SK-N-SH treated with all-trans-retinoic acid at 6 μM for 48 hours (cell line): ENCODE measurements around the gene WFIKKN2.

Experiments
- ATAC-seq: fragments of 200-7000 bp; cut with Tn5 transposase; 3 replicates; pipeline ENCODE4 v1.9.1; 2020; ENCODE audit warnings: mild to moderate bottlenecking, moderate library complexity
- ARNTL ChIP-seq: fragments of 450-650 bp; formaldehyde crosslinking; IDR thresholded peaks from 2 replicates; pipeline ENCODE4 v1.5.0; 2020; ENCODE audit warnings: low read depth, mild to moderate bottlenecking, moderate library complexity, borderline replicate concordance
- GLIS3 ChIP-seq: fragments of 250-450 bp; sonication (Bioruptor Pico); IDR thresholded peaks from 2 replicates; pipeline ENCODE4 v1.5.0; 2020; ENCODE audit warnings: mild to moderate bottlenecking, moderate library complexity
- OSR1 ChIP-seq: fragments of 250-450 bp; sonication (Bioruptor Pico); IDR thresholded peaks from 2 replicates; pipeline ENCODE4 v1.8.0; 2022; ENCODE audit warnings: moderate library complexity, mild to moderate bottlenecking, inconsistent platforms
- SNAI2 ChIP-seq: fragments of 250-450 bp; sonication (Bioruptor Pico); IDR thresholded peaks from 2 replicates; pipeline ENCODE4 v1.5.0; 2020; ENCODE audit warnings: mild to moderate bottlenecking, moderate library complexity
- TCF4 ChIP-seq: fragments of 250-450 bp; sonication (Bioruptor Pico); IDR thresholded peaks from 2 replicates; pipeline ENCODE4 v1.8.0; 2021; ENCODE audit warnings: mild to moderate bottlenecking, moderate library complexity, borderline replicate concordance
- ZNF70 ChIP-seq: fragments of 450-650 bp; formaldehyde crosslinking; IDR thresholded peaks from 2 replicates; pipeline ENCODE4 v1.5.0; 2020; ENCODE audit warnings: mild to moderate bottlenecking, moderate library complexity
- TF ChIP-seq, protein P1 (sequence below): fragments of 250-450 bp; sonication (Bioruptor Pico); IDR thresholded peaks from 2 replicates; pipeline ENCODE4 v1.5.1; 2021; ENCODE audit warnings: mild to moderate bottlenecking, moderate library complexity
- TF ChIP-seq, protein P2 (sequence below): fragments of 250-450 bp; sonication (Bioruptor Pico); IDR thresholded peaks from 2 replicates; pipeline ENCODE4 v1.8.0; 2020; ENCODE audit warnings: mild to moderate bottlenecking, moderate library complexity, borderline replicate concordance
- TF ChIP-seq, protein P3 (sequence below): fragments of 250-450 bp; sonication (Bioruptor Pico); IDR thresholded peaks from 2 replicates; pipeline ENCODE4 v1.5.1; 2020; ENCODE audit warnings: low read depth, mild to moderate bottlenecking, moderate library complexity
- TF ChIP-seq, protein P4 (sequence below): fragments of 250-450 bp; sonication (Bioruptor Pico); IDR thresholded peaks from 2 replicates; pipeline ENCODE4 v1.8.0; 2021; ENCODE audit warnings: low read depth, mild to moderate bottlenecking, moderate library complexity, borderline replicate concordance

Gene WFIKKN2

DNA sequence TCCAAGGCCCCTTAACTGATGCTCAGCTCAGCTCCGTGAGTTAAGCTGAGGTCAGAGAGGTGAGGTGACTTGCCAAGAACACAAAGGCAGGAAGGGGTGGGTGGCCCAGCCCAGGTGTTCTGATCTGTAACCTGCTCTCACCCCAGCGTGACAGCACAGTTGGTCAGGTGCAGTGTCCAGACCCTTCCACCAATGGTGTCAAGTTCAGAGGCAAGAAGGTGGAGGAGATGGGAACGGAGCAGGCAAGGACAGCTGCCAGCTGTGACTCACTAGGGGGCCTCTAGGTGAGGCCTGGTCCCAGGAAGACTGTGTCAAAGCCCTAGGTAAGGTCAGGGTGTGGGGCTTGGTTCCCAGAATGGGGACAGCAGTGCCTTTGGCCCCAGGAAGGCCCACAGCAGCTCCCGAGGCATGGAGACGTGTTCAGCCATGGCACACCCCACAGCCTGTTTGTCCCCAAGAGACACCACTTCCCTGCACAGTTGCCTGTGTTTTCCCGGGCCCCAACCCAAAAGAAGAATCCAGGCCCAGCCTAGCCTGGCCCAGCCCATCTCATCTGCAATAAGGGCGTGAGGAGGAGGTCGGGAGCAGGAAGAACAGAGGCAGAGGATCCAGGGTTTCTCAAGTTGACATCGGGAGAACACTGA lies 7.2 kb downstream of the WFIKKN2 start:
- TF ChIP-seq OSR1 (CRISPR knock-in tag) (no peak), SNAI2 (no peak), GLIS3 (CRISPR knock-in tag) (no peak), ARNTL (CRISPR knock-in tag) (no peak)
- TF ChIP-seq, protein P1, sequence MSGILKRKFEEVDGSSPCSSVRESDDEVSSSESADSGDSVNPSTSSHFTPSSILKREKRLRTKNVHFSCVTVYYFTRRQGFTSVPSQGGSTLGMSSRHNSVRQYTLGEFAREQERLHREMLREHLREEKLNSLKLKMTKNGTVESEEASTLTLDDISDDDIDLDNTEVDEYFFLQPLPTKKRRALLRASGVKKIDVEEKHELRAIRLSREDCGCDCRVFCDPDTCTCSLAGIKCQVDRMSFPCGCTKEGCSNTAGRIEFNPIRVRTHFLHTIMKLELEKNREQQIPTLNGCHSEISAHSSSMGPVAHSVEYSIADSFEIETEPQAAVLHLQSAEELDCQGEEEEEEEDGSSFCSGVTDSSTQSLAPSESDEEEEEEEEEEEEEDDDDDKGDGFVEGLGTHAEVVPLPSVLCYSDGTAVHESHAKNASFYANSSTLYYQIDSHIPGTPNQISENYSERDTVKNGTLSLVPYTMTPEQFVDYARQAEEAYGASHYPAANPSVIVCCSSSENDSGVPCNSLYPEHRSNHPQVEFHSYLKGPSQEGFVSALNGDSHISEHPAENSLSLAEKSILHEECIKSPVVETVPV (CRISPR knock-in tag) = no peak
- TF ChIP-seq, protein P2, sequence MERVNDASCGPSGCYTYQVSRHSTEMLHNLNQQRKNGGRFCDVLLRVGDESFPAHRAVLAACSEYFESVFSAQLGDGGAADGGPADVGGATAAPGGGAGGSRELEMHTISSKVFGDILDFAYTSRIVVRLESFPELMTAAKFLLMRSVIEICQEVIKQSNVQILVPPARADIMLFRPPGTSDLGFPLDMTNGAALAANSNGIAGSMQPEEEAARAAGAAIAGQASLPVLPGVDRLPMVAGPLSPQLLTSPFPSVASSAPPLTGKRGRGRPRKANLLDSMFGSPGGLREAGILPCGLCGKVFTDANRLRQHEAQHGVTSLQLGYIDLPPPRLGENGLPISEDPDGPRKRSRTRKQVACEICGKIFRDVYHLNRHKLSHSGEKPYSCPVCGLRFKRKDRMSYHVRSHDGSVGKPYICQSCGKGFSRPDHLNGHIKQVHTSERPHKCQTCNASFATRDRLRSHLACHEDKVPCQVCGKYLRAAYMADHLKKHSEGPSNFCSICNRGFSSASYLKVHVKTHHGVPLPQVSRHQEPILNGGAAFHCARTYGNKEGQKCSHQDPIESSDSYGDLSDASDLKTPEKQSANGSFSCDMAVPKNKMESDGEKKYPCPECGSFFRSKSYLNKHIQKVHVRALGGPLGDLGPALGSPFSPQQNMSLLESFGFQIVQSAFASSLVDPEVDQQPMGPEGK (CRISPR knock-in tag) = no peak
- TF ChIP-seq, protein P3, sequence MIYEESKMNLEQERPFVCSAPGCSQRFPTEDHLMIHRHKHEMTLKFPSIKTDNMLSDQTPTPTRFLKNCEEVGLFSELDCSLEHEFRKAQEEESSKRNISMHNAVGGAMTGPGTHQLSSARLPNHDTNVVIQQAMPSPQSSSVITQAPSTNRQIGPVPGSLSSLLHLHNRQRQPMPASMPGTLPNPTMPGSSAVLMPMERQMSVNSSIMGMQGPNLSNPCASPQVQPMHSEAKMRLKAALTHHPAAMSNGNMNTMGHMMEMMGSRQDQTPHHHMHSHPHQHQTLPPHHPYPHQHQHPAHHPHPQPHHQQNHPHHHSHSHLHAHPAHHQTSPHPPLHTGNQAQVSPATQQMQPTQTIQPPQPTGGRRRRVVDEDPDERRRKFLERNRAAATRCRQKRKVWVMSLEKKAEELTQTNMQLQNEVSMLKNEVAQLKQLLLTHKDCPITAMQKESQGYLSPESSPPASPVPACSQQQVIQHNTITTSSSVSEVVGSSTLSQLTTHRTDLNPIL (CRISPR knock-in tag) = no peak
- ATAC-seq = no peak

DNA sequence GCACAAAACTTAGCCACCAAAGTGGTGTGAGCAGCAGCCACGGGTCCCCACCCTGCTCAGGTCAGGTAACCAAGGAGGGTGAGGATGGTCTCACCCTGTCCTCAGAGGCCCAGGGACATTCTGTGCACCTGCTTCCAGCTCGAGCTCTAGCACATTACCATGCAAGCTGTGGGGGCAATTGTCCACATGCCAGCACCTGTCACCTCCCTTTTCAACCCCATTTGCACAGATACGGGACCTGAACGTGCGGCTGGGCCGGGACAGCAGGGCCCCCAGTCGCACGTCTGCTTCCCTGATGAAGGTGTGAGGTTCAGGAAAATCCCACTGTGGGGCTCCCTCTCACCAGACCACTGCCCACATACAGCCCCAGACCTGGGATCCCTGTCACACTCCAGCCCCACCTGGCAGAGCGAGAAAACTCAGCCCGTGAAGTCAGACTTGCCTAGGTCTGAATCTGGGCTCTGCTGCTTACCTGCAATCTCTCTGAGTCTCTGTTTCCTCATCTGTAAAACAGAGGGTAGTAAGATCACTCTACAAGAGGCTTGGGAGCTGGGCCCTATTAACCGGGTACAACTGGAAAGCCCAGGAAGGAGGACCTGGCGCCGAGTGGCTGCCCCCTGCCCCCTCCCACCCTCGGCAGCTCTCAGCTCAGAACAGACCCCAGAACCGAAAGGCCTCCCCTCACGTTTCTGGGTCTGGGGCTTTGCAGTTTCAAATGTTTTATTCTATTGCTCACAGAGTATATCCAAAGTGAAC lies 7.9 kb downstream of the WFIKKN2 start:
- TF ChIP-seq, protein P1 (CRISPR knock-in tag) = no peak
- no peak for TF ChIP-seq TCF4 (CRISPR knock-in tag)
- TF ChIP-seq, protein P4, sequence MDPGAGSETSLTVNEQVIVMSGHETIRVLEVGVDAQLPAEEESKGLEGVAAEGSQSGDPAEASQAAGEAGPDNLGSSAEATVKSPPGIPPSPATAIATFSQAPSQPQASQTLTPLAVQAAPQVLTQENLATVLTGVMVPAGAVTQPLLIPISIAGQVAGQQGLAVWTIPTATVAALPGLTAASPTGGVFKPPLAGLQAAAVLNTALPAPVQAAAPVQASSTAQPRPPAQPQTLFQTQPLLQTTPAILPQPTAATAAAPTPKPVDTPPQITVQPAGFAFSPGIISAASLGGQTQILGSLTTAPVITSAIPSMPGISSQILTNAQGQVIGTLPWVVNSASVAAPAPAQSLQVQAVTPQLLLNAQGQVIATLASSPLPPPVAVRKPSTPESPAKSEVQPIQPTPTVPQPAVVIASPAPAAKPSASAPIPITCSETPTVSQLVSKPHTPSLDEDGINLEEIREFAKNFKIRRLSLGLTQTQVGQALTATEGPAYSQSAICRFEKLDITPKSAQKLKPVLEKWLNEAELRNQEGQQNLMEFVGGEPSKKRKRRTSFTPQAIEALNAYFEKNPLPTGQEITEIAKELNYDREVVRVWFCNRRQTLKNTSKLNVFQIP (CRISPR knock-in tag) = no peak
- TF ChIP-seq, protein P3 (CRISPR knock-in tag) = no peak
- TF ChIP-seq, all 23 proteins: peak for 0
- no peak for ATAC-seq

- TF ChIP-seq ZNF70 (CRISPR knock-in tag) (no peak), SNAI2 (no peak), ARNTL (CRISPR knock-in tag) (no peak)
- TF ChIP-seq, protein P4 (CRISPR knock-in tag) = no peak
- no peak for ATAC-seq
Measured at GRCh38 chr17:50844117-50844700, 8.8 kb downstream of the WFIKKN2 start.
